Brain pericyte (primary cell): ENCODE results near the gene METTL6.
"Not testable (repeated sequence)": the region's sequence is repeated elsewhere in the genome, so short reads cannot be mapped to it uniquely, and the experiment has no call there.

Experiments
- DNase-seq: peaks from one replicate; pipeline ENCODE4 v3.0.0-alpha.2; 2012; ENCODE audit warnings: low read depth, low spot score

Gene METTL6

DNA sequence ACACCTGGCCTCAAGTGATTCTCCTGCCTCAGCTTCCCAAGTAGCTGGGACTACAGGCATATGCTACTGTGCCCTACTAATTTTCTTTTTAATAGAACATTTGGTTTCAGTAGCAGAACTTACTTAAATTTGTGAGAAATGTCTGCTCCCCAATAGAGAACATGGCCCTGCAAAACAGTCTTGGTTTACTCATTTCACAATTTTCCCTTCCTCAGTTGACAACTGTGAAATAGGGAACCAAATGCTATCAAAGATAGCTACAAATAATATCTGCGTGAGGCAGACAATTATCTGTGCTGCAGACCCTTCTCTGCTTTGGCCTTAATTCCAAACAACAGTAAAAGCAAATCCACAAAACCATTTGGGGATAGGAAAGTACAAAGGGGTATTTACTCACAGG, 22.6 kb downstream of the METTL6 start:
- DNase-seq = no peak

DNA sequence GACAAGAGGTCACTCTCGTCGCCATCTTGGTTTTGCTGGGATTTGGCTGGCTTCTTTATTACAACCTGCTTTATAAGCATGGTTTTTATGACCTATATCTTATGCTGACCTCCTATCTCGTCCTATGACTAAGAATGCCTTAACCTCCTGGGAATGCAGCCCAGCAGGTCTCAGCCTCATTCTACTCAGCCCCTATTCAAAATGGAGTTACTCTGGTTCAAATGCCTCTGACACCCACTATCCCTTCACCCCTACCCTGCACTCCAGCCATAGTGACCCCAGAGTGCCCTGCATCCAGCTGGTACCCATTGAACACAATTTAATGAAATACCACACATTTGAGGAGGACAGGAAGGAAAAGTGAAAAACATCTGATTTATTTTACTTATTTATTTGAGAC, 23.4 kb downstream of the METTL6 start:
- DNase-seq = no peak

DNA sequence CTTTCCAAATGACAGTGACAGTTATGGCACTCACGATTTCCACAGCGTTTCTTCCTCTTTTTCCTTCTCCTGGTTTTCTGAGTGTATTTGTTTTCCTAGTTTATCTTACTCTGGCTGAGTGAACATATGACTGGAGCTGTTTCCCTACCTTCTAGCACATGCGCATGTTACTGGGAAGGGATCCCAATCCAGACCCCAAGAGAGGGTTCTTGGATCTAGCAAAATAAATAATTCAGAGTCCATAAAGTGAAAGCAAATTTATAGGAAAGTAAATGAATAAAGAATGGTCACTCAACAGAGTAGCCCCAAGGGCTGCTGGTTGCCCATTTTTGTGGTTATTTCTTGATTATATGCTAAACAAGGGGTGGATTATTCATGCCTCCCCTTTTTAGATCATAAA, 23.8 kb downstream of the METTL6 start:
- DNase-seq = no peak

DNA sequence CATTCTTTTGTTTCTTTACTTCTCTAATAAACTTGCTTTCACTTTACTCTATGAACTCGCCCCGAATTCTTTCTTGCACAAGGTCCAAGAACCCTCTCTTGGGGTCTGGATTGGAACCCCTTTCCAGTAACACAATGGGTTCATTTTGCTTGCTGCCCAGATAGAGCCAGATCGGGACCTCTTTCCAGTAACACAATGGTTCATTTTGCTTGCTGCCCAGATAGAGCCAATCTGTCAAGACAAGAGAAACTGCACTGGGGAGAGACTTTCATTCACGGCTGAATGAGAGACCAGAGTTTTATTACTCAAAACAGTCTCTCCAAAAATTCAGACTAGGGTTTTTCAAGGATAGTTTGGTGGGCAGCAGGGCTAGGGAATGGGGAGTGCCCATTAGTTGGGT, 25.4 kb downstream of the METTL6 start:
- no peak for DNase-seq

DNA sequence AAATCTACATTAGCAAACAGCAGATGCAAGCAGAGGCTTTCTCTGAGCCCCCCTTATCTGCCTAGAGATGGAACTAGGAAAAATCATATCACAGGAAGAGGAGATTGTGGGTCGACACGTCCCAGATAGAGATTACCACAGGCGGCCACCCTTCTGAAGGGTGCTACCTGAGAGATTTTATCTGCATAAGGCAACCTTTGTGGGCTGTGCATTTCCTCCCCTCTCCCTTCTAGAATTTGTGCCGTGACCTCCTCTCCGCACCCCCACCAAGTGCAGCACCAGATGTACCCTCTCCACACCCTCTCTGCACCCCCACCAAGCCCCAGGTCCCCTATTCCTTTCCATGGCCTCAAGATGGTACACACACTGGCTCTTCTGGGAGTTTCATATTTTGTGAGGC, 27.4 kb downstream of the METTL6 start:
- DNase-seq = no peak

DNA sequence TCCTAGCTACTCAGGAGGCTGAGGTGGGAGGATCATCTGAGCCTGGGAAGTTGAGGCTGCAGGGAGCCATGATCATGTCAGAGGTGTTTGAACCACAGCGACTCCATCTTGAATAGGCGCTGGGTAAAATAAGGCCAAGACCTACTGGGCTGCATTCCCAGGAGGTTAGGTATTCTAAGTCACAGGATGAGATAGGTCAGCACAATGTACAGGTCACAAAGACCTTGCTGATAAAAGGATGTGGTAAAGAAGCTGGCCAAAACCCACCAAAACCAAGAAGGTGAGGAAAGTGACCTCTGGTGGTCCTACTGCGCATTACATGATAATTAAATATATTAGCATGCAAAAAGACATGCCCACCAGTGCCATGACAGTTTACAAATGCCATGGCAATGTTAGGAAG, 28.6 kb downstream of the METTL6 start:
- not testable (repeated sequence) for DNase-seq

DNA sequence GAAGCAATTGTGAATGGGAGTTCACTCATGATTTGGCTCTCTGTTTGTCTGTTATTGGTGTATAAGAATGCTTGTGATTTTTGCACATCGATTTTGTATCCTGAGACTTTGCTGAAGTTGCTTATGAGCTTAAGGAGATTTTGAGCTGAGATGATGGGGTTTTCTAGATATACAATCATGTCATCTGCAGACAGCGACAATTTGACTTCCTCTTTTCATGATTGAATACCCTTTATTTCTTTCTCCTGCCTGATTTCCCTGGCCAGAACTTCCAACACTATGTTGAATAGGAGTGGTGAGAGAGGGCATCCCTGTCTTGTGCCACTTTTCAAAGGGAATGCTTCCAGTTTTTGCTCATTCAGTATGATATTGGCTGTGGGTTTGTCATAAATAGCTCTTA, 34.1 kb downstream of the METTL6 start:
- not testable (repeated sequence) for DNase-seq

DNA sequence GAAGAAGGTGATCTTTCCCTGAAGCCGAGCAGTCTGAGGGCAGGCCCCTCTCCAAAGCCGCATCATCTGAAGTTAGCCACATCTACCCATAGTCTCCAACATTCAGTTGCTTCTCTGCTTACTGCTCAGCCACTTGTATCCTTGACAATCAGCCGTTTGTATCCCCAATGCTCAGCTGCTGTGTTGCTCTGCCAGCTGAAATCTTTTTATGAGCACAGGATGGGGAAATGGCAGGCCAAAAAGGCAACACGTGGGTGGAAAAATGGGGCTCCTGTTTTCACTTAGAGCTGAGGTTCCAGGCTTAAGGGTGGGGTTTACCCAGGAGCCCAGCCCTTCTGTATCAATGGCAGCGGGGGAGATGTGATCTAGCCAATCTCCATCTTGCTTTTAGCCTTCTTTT, 36.3 kb downstream of the METTL6 start:
- no peak for DNase-seq

DNA sequence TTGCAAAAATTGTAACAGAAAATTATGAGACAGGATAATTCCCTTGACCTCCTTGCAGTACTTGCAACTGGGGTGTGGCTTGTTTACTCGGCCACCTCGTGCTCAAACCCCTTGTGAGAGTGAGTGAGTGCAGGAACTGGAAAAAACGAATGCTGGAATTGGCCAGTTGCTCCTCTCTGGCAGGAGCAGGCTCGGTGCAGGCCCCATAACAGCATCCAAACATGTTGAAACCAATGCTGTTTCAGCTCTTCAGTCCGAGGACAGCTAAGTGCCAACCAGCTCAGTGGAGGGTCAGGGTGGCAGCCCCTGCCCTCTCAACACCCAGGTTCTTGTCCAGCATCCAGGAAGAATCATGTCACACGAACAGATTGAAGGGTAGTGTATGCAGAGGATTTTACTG, 36.9 kb downstream of the METTL6 start:
- DNase-seq = no peak

DNA sequence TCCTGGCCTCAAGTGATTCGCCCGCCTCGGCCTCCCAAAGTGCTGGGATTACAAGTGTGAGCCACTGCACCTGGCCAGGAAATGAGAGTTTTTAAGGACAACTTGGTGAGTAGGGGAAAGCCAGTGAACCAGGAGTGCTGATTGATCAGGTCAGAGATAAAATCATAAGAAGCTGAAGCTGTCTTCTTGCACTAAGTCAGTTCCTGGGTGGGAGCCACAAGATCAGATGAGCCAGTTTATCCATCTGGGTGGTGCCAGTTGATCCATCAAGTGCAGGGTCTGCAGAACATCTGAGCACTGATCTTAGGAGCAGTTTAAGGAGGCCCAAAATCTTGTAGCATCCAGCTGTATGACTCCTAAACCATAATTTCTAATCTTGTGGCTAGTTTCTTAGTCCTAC, 39.0 kb downstream of the METTL6 start:
- not testable (repeated sequence) for DNase-seq

DNA sequence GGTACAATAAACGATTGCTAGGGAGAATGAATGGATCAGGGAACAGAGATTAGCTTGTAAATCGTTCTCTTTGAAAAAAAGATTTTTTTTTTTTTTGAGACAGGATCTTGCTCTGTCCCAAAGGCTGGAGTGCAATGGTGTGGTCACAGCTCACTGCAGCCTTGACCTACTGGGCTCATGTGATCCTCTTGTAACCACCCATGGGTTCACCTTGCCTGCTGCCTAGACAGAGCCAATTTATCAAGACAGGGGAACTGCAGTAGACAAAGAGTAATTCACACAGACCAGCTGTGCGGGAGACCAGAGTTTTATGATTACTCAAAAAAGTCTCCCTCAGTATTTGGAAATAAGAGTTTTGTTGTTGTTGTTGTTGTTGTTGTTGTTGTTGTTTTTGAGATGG, 39.6 kb downstream of the METTL6 start:
- DNase-seq = no peak

DNA sequence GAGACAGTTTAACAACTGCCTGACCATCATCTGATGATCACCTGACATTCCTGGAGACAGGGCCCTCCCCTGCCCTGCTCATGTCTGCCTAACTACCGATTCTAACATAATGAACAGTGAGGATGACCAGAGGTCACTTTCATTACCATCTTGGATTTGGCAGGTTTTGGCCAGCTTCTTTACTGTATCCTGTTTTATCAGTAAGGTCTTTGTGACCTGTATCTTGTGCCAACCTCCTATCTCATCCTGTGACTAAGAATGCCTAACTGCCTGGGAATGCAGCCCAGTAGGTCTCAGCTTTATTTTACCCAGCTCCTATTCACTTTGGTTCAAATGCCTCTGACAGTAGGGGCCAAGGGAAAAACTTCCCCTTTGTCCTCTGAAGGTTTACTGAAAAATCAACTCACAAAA, 40.2 kb downstream of the METTL6 start:
- DNase-seq = no peak

DNA sequence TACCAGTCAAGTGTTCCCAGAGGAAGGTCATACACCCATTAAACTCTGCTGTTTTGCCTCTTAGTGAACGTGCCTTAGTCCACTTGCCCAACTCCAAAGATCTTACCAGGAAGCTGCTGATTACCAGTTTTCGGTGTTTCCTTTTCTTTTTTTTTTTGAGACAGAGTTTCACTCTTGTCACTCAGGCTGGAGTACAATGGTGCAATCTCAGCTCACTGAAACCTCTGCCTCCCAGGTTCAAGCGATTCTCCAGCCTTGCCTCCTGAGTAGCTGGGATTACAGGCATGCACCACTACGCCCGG, 40.7 kb downstream of the METTL6 start:
- DNase-seq = not testable (repeated sequence)

DNA sequence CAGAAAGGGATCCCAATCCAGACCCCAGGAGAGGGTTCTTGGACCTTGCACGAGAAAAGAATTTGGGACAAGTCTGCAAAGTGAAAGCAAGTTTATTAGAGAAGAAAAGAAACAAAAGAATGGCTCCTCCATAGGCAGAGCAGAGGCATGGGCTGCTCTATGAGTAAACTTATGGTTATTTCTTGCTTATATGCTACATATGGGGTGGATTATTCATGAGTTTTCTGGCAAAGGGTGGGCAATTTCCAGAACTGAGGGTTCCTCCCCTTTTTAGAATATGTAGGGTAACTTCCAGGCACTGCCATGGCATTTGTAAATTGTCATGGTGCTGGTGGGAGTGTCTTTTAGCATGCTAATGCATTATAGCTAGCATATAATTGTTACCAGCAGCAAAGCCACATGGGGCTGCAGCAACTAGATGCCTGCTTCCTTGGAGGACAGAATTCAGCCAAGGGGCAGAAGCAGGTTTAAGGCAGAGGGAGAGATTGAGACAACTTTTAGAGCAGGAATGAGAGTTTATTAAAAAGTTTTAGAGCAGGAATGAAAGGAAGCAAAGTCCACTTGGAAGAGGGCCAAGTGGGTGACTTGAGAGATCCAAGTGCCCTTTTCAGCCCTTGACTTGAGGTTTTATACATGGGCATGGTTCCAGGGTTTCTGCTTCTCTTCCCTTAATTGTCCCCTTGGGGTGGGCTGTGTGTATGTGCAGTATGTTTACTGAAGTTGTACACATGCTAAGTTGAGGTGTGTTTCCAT, 41.3 kb downstream of the METTL6 start:
- DNase-seq = no peak

DNA sequence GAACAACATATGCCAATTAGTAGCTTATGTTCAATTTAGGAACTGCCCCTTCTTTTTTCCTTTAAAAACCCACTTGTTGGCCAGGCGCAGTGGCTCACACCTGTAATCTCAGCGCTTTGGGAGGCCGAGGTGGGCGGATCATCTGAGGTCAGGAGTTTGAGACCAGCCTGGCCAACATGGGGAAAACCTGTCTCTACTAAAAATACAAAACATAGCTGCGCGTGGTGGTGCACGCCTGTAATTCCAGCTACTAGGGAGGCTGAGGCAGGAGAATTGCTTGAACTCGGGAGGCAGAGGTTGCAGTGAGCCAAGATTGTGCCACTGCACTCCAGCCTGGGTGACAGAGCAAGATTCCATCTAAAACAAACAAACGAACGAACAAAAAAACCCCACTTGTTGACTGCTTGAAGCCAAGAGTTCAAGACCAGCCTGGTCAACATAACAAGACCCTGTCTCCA, 42.1 kb downstream of the METTL6 start:
- DNase-seq = not testable (repeated sequence)

DNA sequence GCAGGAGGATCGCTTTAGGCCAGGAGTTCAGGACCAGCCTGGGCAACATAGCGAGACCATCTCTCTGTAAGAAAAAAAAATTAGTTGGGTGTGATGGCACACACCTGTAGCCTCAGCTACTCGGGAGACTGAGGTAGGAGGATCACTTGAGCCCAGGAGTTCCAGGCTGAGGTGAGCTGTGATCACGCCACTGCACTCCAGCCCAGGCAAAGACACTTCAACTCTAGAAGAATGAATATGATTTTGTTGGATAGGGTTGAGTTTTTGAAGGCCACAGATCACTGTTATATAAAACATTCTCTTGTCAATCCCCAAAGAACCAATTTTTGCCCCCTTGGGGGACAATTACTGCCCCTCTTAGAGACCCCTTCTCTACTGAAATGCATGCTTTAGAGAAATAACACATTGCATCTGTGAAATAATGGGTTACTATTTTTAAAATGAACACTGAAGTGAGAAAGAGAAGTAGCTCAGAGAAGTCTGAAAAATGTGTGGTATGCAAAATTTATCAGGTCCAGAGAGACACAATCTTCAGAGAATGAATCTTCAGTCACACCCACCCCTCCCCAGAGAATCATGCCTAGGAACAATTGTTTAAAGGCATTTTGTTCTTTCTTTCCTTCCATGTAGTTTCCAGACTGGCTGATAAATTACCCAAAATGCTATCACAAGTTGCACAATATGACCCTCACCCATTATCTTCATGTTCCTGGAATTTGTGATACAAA, 42.7 kb downstream of the METTL6 start:
- DNase-seq = no peak

DNA sequence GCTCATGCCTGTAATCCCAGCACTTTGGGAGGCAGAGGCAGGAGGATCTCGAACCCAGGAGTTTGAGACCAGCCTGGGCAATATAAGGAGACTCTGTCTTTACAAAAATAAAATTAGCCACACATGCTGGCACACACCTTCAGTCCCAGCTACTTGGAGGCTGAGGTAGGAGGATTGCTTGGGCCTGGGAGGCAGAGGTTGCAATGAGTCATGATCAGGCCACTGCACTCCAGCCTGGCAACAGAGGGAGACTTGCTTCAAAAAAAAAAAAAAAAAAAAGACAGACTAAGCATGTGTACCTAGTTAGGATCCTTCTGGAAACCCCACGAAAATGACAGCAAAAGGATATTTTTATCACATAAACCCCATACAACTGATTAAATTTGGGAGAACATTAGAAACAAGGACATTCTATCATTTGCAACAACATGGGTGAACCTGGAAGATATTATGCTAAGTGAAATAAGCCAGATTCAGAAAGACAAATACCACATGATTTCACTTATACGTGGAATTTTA, 44.9 kb downstream of the METTL6 start:
- no peak for DNase-seq

DNA sequence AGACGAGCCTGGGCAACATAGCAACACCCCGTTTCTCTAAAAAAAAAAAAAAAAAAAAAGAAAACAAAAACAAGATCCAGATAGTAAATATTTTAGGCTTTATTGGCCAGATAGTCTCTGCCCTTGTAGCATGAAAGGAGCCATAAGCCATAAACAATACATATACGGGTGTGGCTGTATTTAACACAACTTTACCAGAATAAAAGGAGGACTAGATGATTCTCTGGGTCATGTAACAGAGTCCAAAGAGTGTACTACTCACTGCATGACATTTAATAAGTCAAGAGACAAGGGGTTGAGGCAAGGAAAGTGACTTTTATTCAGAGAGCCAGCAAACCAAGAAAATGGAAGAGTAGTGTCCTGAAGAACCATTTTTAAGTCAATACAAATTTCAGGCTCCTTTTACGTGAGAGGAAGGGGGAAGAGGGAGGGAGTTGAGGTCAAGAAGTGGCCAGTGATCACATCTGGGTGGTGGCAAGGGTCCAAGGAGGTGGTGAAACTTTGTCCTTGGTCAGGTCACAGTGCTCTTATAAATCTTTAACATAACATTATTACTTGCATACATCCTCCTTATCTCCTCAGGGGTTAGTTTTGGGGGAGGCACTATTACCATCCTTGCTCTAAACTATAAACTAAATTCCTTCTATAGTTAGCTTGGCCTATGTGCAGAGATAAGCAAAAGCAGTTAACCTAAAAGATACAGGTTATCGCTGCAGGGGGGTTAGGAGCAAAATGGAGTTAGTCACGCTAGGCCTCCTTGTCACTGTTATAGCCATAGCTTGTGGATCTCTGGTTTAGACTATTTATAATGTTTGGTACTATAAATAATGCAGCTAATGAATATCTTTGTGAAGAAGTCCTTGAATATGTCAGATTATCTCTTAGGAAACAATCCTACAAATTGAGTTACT, 46.1 kb downstream of the METTL6 start:
- no peak for DNase-seq

DNA sequence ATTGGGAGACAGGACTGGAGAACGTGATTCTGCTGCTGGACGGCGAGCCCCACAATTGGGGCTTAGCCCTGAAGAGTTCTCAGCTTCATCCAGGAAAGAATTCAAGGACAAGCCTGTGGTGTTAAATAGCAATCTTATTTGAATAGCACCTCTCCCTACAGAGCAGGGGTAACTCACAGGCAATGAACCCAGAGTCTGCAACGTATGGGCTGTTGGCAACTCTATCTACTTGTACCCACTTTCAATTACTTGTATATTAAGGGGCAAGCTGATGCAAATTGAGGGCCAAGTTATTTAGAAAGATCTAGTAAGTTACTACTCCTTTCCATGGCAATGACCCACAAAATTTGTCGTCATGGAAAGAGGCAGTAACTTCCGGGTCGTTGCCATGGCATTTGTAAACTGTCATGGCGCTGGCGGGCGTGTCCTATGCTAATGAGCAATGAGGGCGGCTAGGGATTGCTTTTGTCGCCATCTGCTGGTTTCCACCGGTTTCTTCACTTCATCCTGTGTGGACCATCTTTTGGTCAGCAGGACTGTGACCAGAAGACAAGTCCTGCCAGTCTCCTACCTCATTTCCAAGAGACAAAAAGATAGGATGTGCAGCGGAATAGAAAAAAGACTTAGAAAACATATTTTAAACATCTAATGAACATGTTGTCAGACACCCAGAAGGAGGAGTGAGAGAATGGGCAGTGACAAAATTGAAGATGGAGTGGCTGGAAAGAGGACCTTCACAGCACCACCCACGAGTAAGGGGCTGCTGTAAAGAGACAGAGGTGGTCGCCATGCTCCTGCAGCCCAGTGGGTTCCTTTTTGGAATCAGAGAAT, 49.2 kb downstream of the METTL6 start:
- peak; percentile 78 for DNase-seq

DNA sequence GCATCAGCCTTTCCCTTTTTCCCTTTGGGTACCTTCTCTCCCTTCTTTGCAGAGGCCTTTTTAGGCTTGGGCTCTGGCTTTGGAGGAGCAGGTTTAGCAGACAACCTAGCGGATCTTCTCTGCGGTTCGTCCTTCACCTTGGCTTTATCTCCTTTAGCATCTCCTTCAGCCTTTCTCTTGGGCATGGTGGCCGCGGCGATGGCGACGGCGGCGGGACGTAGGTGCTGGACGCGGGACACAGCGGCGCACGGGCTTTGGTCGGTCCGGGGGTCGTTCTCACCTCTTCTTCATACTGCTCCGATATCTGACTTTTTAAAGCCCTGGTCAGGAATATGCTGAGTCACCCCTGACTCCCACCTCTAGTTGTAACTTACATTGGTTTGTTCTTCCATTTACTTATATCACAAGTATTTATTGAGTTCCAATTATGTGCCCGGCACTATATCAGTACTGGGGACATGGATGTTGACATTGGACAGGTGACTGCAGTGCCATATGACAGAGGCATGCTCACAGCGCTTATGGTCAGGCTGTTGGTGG, 51.8 kb downstream of the METTL6 start:
- DNase-seq = no peak

DNA sequence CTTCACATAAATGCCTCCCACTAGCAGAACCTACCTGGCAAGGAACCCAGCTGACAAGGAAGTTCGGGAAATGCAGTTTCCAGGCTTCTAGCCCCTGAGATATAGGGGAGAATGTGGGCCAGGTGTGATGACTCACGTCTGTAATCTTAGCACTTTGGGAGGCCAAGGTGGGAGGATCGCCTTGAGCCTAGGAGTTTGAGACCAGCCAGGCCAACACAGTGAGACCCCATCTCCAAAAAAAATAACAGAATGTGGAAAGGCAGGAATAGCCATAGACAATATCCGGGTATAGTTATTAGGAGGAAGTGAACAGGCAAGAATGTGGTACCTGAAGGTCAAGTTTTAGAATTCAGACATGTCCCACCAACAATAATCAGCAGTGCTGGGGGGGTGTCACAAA, 54.4 kb downstream of the METTL6 start:
- DNase-seq = no peak
